ENCODE measurements around the gene AP1S1. TPM values are rescaled to one million over a fixed set of nuclear protein-coding genes. Genes with fewer than 3 reads are reported as not detected.

Gene AP1S1
- total and polyA plus RNA-seq, 2 donors (not counting 3 experiments of a cell fraction or from before 2014, with no cell fraction given) = 93.3 to 106 TPM

- no peak overlapping the region for H3K4me3 ChIP-seq (replicated peaks in 1 of 3; ENCODE audit: insufficient read depth in 1 of 3, low read depth in 1 of 3, low read length in 3 of 3)
- POLR2A ChIA-PET = interaction anchor here (1.0 to 5.3 kb wide), 5 partner anchors 12 to 24 kb away, joined by 6 to 49 read pairs (median 32); no protein-coding TSS in a partner anchor
- DNase-seq (ENCODE audit: low read depth, low spot score) = peak; percentile 88
Measured at GRCh38 chr7:101124376-101125056, 29.8 kb upstream of the AP1S1 start.

More at GRCh38 chr7:101124376-101125056, 29.8 kb upstream of the AP1S1 start:
- no peaks in the 10 kb centered on the region for H3K9me1 ChIP-seq (replicated peaks; ENCODE audit: control insufficient read depth, extremely low read depth, insufficient read depth, low read length)
- H3K79me2 ChIP-seq (ENCODE audit: control insufficient read depth, insufficient read depth, low read length) = peaks cover 39% of the 10 kb centered on the region
- FAIRE-seq = peak; percentile 93
- H3K4me1 ChIP-seq (ENCODE audit: control insufficient read depth, extremely low read depth, insufficient read depth, low read length) = peaks cover 61% of the 10 kb centered on the region
- H3K9me3 ChIP-seq (replicated peaks; ENCODE audit: control insufficient read depth, insufficient read depth, low read length) = no peaks in the 10 kb centered on the region
- H4K20me1 ChIP-seq (replicated peaks; ENCODE audit: control insufficient read depth, extremely low read depth, insufficient read depth, low read length) = no peaks in the 10 kb centered on the region
- no peaks in the 10 kb centered on the region for H3K27me3 ChIP-seq (ENCODE audit: control insufficient read depth in 2 of 2, insufficient read depth in 2 of 2, low read length in 2 of 2)
- TF ChIP-seq CTCF (IDR thresholded peaks at IDR 0.05; ENCODE audit: extremely low read depth in 1 of 2, insufficient read depth in 1 of 2, low read depth in 1 of 2, low read length in 2 of 2) (no peak), JUN (IDR thresholded peaks at IDR 0.05; ENCODE audit: borderline replicate concordance, insufficient read depth, insufficient read length, low read depth) (peak; percentile 34)
- TSS peak; percentile 41 for BruUV-seq (replicated peaks)
- dilution Hi-C loops (cut with MboI; ENCODE audit: extremely low pct_ligation_motif_present, low sequenced_read_pairs) = no loop called here
- H3K36me3 ChIP-seq (ENCODE audit: control insufficient read depth in 2 of 2, extremely low read depth in 1 of 2, insufficient read depth in 2 of 2, low read length in 2 of 2) = peaks cover 8 to 10% of the 10 kb centered on the region in 2 experiments
- H3K27ac ChIP-seq (ENCODE audit: insufficient read depth, low read depth, low read length) = peak overlapping the region; percentile 83
- H3K9ac ChIP-seq (replicated peaks; ENCODE audit: extremely low read depth, insufficient read depth, low read length) = peak overlapping the region; percentile 100
- intact Hi-C loops (cut with micrococcal nuclease) = loop anchor here (10.0 kb wide), 1 partner anchor 1020 kb away; the partner anchor contains the start of genes AP4M1 and MCM7
- no peak overlapping the region for H2AFZ ChIP-seq (ENCODE audit: low read depth, low read length)
- CTCF ChIA-PET = interaction anchor here (0.7 to 3.5 kb wide), 5 partner anchors 11 to 47 kb away, joined by 3 to 24 read pairs (median 8); no protein-coding TSS in a partner anchor
- H3K4me2 ChIP-seq (ENCODE audit: insufficient read depth, low read length) = peak overlapping the region; percentile 45

All from endothelial cell of umbilical vein (primary cell).